ENCODE data around the gene NSF.

The NSF gene

DNA sequence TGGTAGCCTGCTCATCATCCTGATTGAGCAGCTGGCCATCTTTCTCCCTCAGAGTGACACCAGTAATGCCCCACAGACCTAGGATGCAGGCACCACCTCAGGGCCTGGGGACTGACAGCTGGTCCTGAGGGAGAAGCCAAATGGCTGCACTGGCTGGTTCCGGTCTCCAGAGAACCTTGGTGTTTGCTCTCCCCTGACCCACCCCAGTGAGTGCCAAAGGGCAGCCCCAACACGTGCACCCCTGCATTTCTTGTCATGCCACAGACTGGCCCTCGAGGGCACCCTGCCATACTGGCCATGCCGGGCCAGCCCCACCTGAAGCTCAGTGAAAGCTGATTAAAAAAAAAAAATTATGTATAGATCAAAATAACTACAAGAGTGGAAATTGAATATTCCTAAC is 127.5 kb downstream of the NSF start:
- no peak for DNase-seq
- CTCF ChIA-PET: no interaction called here
- no peaks in the 10 kb centered on the region for H3K27me3 ChIP-seq (replicated peaks in 2 of 5; ENCODE audit: control insufficient read depth in 4 of 5, insufficient read depth in 5 of 5, low read length in 4 of 5)
- POLR2A ChIA-PET: no interaction called here
- no peaks in the 10 kb centered on the region for H3K9me3 ChIP-seq (ENCODE audit: control extremely low read depth in 1 of 5, control insufficient read depth in 4 of 5, insufficient read depth in 2 of 5, low read depth in 1 of 5, low read length in 4 of 5)
- H3K36me3 ChIP-seq (ENCODE audit: control insufficient read depth in 4 of 4, insufficient read depth in 4 of 4, low read length in 3 of 4): peaks cover 10 to 24% (median 11%) of the 10 kb centered on the region in 4 experiments
- WGBS (ENCODE audit: insufficient coverage): 100% methylated on average over 1 of the region's 4 CpGs
- peaks cover 2 to 12% (median 8%) of the 10 kb centered on the region in 4 experiments for H3K4me1 ChIP-seq (ENCODE audit: control extremely low read depth in 1 of 4, control insufficient read depth in 4 of 4, insufficient read depth in 4 of 4, low read length in 3 of 4)
- H3K4me3 ChIP-seq (ENCODE audit: control insufficient read depth in 1 of 7, extremely low read depth in 1 of 7, insufficient read depth in 4 of 7, low read depth in 2 of 7, low read length in 6 of 7): no peak overlapping the region
- H3K27ac ChIP-seq (ENCODE audit: insufficient read depth in 1 of 2, low read depth in 1 of 2, low read length in 2 of 2, poor library complexity in 1 of 2, severe bottlenecking in 2 of 2): no peak overlapping the region

DNA sequence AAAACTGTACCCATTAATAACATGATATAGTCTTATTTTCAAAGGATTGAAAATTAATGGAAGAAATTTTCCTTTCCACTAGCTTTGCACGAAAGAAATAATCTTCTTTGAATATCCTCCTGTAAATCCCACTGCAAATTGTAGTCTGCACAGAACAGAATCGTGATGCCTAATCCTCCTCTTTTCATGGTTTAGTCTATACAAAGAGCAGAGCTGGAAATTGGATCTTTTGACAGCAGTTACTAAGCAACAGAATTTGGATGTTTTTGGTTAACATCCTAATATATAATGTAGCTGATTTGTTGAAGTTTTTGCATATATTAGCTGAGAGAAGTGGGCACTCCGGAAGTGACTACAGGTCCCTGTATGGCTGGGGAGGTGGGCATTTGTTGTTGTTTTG is 129.4 kb downstream of the NSF start:
- WGBS (ENCODE audit: insufficient coverage): 94% methylated on average over 2 of the region's 3 CpGs
- peaks cover 0 to 12% (median 4%) of the 10 kb centered on the region in 4 experiments for H3K4me1 ChIP-seq (ENCODE audit: control extremely low read depth in 1 of 4, control insufficient read depth in 4 of 4, insufficient read depth in 4 of 4, low read length in 3 of 4)
- H3K9me3 ChIP-seq (ENCODE audit: control extremely low read depth in 1 of 5, control insufficient read depth in 4 of 5, insufficient read depth in 2 of 5, low read depth in 1 of 5, low read length in 4 of 5): no peaks in the 10 kb centered on the region
- peaks cover 7 to 19% (median 12%) of the 10 kb centered on the region in 4 experiments for H3K36me3 ChIP-seq (ENCODE audit: control insufficient read depth in 4 of 4, insufficient read depth in 4 of 4, low read length in 3 of 4)
- no peaks in the 10 kb centered on the region for H3K27me3 ChIP-seq (replicated peaks in 2 of 5; ENCODE audit: control insufficient read depth in 4 of 5, insufficient read depth in 5 of 5, low read length in 4 of 5)
- no peak overlapping the region for H3K4me3 ChIP-seq (ENCODE audit: control insufficient read depth in 1 of 7, extremely low read depth in 1 of 7, insufficient read depth in 4 of 7, low read depth in 2 of 7, low read length in 6 of 7)
- no peak overlapping the region for H3K27ac ChIP-seq (ENCODE audit: insufficient read depth in 1 of 2, low read depth in 1 of 2, low read length in 2 of 2, poor library complexity in 1 of 2, severe bottlenecking in 2 of 2)
- POLR2A ChIA-PET: no interaction called here
- no peak for DNase-seq
- CTCF ChIA-PET: no interaction called here

DNA sequence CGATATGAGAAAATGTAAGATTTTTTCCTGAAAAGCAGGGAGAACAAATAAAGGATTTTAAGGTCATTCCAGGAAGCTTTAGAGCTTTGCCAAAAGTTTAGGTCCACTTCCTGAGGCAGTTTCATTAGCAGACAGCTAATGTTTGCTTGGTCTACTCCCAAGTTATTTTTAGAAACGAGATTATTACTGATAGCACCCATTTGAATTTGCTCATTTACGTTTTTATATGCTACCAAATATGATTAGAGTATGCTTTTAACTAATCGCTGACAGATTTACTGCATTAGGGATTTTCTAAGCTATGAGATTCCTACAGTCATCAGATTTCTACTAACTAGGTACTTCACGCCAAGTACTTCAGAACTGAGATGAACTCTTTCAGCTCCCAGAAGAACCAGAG is 129.9 kb downstream of the NSF start:
- POLR2A ChIA-PET: no interaction called here
- Histone ChIP-seq H3K36me3 (ENCODE audit: control insufficient read depth in 4 of 4, insufficient read depth in 4 of 4, low read length in 3 of 4) (peaks cover 7 to 16% (median 12%) of the 10 kb centered on the region in 4 experiments), H3K9me3 (ENCODE audit: control extremely low read depth in 1 of 5, control insufficient read depth in 4 of 5, insufficient read depth in 2 of 5, low read depth in 1 of 5, low read length in 4 of 5) (no peaks in the 10 kb centered on the region), H3K4me1 (ENCODE audit: control extremely low read depth in 1 of 4, control insufficient read depth in 4 of 4, insufficient read depth in 4 of 4, low read length in 3 of 4) (peaks cover 0 to 12% (median 4%) of the 10 kb centered on the region in 4 experiments), H3K27me3 (replicated peaks in 2 of 5; ENCODE audit: control insufficient read depth in 4 of 5, insufficient read depth in 5 of 5, low read length in 4 of 5) (no peaks in the 10 kb centered on the region), H3K4me3 (ENCODE audit: control insufficient read depth in 1 of 7, extremely low read depth in 1 of 7, insufficient read depth in 4 of 7, low read depth in 2 of 7, low read length in 6 of 7) (no peak overlapping the region), H3K27ac (ENCODE audit: insufficient read depth in 1 of 2, low read depth in 1 of 2, low read length in 2 of 2, poor library complexity in 1 of 2, severe bottlenecking in 2 of 2) (no peak overlapping the region)
- DNase-seq: no peak
- CTCF ChIA-PET: no interaction called here
- WGBS (ENCODE audit: insufficient coverage): 100% methylated on average over 2 of the region's 5 CpGs

DNA sequence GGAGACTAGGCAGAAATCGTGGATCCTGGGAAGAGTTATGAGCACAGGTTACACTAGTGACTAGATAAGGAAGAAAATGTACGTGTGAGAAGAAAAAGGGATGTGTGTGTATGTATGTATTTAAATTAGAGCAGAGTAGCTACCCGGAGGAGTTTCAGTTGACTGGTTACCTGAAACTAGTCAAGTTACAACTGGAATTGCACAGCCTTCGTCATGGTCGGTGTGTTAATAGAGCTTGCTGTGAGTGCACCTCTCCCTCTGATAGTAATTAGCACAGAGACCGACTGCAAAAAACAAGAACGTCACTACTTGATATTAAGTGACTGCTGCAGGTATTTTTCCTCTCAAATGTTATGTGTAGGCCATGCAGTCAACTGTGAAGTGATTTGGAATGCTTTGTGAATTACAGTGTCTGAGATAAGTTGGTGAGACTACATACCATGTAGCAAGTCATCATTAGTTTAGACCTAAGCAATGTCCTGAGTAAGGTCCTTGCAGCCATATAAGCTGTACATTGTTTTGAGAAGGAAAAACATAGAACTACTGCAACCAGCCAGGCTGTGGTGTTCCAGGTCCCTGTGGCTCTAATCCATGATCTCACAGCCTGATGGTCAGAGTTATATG is 132.3 kb downstream of the NSF start:
- Histone ChIP-seq H3K36me3 (ENCODE audit: control insufficient read depth in 4 of 4, insufficient read depth in 4 of 4, low read length in 3 of 4) (peaks cover 8 to 12% (median 9%) of the 10 kb centered on the region in 4 experiments), H3K4me3 (ENCODE audit: control insufficient read depth in 1 of 7, extremely low read depth in 1 of 7, insufficient read depth in 4 of 7, low read depth in 2 of 7, low read length in 6 of 7) (no peak overlapping the region), H3K27ac (ENCODE audit: insufficient read depth in 1 of 2, low read depth in 1 of 2, low read length in 2 of 2, poor library complexity in 1 of 2, severe bottlenecking in 2 of 2) (no peak overlapping the region), H3K9me3 (ENCODE audit: control extremely low read depth in 1 of 5, control insufficient read depth in 4 of 5, insufficient read depth in 2 of 5, low read depth in 1 of 5, low read length in 4 of 5) (no peaks in the 10 kb centered on the region), H3K27me3 (replicated peaks in 2 of 5; ENCODE audit: control insufficient read depth in 4 of 5, insufficient read depth in 5 of 5, low read length in 4 of 5) (no peaks in the 10 kb centered on the region), H3K4me1 (ENCODE audit: control extremely low read depth in 1 of 4, control insufficient read depth in 4 of 4, insufficient read depth in 4 of 4, low read length in 3 of 4) (peaks cover 0 to 12% (median 4%) of the 10 kb centered on the region in 4 experiments)
- 85% methylated on average over 5 of the region's 7 CpGs for whole genome bisulfite sequencing (ENCODE audit: insufficient coverage)
- POLR2A ChIA-PET: no interaction called here
- CTCF ChIA-PET: no interaction called here
- no peak for DNase-seq

DNA sequence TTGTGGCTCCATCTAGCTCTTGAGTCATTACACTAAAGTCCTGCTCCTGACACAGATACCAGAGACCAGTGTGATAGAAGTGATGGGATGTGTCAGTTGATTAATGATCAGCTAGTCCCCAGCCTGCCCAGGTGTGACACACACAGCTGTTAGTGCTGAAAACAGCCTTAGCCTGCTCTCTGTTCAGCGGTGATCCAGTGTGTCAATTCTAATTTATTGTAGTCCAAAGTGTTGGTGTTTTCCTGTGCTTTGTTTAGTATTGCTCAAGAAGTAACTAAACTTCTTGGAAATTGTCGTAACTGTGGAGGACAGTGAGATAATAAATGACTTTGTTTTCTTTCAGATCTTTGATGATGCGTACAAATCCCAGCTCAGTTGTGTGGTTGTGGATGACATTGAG is 135.7 kb downstream of the NSF start:
- CTCF ChIA-PET: interaction anchor here (1.0 kb wide), 1 partner anchor 56 kb away, joined by 3 read pairs; no protein-coding TSS in a partner anchor
- Histone ChIP-seq H3K4me1 (ENCODE audit: control extremely low read depth in 1 of 4, control insufficient read depth in 4 of 4, insufficient read depth in 4 of 4, low read length in 3 of 4) (peaks cover 0 to 1% (median 0%) of the 10 kb centered on the region in 4 experiments), H3K27ac (ENCODE audit: insufficient read depth in 1 of 2, low read depth in 1 of 2, low read length in 2 of 2, poor library complexity in 1 of 2, severe bottlenecking in 2 of 2) (no peak overlapping the region), H3K36me3 (ENCODE audit: control insufficient read depth in 4 of 4, insufficient read depth in 4 of 4, low read length in 3 of 4) (peaks cover 2 to 16% (median 10%) of the 10 kb centered on the region in 4 experiments), H3K4me3 (ENCODE audit: control insufficient read depth in 1 of 7, extremely low read depth in 1 of 7, insufficient read depth in 4 of 7, low read depth in 2 of 7, low read length in 6 of 7) (no peak overlapping the region), H3K27me3 (replicated peaks in 2 of 5; ENCODE audit: control insufficient read depth in 4 of 5, insufficient read depth in 5 of 5, low read length in 4 of 5) (no peaks in the 10 kb centered on the region), H3K9me3 (ENCODE audit: control extremely low read depth in 1 of 5, control insufficient read depth in 4 of 5, insufficient read depth in 2 of 5, low read depth in 1 of 5, low read length in 4 of 5) (no peaks in the 10 kb centered on the region)
- DNase-seq: no peak
- POLR2A ChIA-PET: no interaction called here
- 85% methylated on average over 2 of the region's 3 CpGs for WGBS (ENCODE audit: insufficient coverage)

DNA sequence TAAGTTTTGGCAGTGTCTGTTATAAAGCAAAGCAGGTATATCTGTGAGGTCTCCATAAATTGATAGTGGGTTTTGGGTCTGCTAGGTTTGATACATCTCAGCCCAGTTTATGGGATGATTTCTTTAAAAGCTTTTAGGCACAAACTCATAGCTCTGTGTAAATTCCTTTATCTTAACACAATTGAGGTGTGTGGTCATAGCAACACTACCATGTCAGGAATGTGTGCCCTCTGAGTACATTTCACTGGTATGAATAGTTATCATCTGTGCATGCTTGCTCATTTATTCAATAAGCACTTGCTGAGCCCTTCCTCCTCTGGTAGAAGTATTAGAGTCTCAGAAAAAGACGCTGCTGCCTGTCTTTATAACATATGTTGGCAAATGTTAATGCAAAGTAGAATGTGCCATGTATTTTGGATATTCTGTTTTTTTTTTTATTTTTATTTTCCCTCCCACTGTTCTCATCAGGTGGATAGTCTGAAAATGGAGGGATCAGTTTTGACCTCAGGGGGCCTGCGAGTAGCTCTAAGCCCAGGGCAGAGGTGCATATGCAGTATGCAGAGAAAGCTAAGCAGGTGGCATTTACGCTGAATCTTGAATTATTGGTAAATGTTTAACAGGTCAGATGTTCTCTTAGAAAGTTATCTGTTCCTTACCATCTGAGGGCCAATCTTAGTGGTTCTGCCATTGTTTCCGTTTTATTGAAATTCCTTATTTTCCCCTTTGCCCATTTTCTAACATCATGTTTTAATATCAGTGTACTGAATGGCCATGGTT is 137.3 kb downstream of the NSF start:
- H3K4me1 ChIP-seq (ENCODE audit: control extremely low read depth in 1 of 4, control insufficient read depth in 4 of 4, insufficient read depth in 4 of 4, low read length in 3 of 4): no peaks in the 10 kb centered on the region
- ChIA-PET POLR2A (interaction anchor here (1.0 kb wide), 1 partner anchor 8 kb away, joined by 3 read pairs; no protein-coding TSS in a partner anchor), CTCF (interaction anchor here (0.8 kb wide), 1 partner anchor 10 kb away, joined by 3 read pairs; no protein-coding TSS in a partner anchor)
- WGBS (ENCODE audit: insufficient coverage): 90% methylated on average over 2 of the region's 4 CpGs
- no peak overlapping the region for H3K4me3 ChIP-seq (ENCODE audit: control insufficient read depth in 1 of 7, extremely low read depth in 1 of 7, insufficient read depth in 4 of 7, low read depth in 2 of 7, low read length in 6 of 7)
- no peak overlapping the region for H3K27ac ChIP-seq (ENCODE audit: insufficient read depth in 1 of 2, low read depth in 1 of 2, low read length in 2 of 2, poor library complexity in 1 of 2, severe bottlenecking in 2 of 2)
- H3K36me3 ChIP-seq (ENCODE audit: control insufficient read depth in 4 of 4, insufficient read depth in 4 of 4, low read length in 3 of 4): peaks cover 1 to 14% (median 10%) of the 10 kb centered on the region in 4 experiments
- no peak for DNase-seq
- no peaks in the 10 kb centered on the region for H3K27me3 ChIP-seq (replicated peaks in 2 of 5; ENCODE audit: control insufficient read depth in 4 of 5, insufficient read depth in 5 of 5, low read length in 4 of 5)
- no peaks in the 10 kb centered on the region for H3K9me3 ChIP-seq (ENCODE audit: control extremely low read depth in 1 of 5, control insufficient read depth in 4 of 5, insufficient read depth in 2 of 5, low read depth in 1 of 5, low read length in 4 of 5)

DNA sequence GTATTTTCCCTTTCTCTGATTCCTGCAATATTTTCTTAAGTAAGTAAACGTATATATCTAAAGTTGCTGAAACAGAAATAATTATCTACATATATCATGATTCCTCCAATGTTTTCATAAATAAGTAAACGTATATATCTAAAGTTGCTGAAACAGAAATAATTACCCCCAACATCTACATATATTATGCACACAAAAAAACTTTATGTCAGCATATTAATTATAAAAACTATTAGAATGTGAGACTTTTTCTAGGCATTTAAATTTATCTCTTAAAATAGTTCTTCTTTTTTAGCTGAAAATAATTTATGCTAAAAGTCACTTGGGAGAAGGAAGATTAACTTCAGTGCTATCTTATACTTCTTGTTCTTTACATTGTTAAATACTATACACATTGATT is 139.6 kb downstream of the NSF start:
- no CpG with 5 or more reads among the region's 2 CpGs for WGBS (ENCODE audit: insufficient coverage)
- H3K9me3 ChIP-seq (ENCODE audit: control extremely low read depth in 1 of 5, control insufficient read depth in 4 of 5, insufficient read depth in 2 of 5, low read depth in 1 of 5, low read length in 4 of 5): no peaks in the 10 kb centered on the region
- no peaks in the 10 kb centered on the region for H3K4me1 ChIP-seq (ENCODE audit: control extremely low read depth in 1 of 4, control insufficient read depth in 4 of 4, insufficient read depth in 4 of 4, low read length in 3 of 4)
- no peaks in the 10 kb centered on the region for H3K27me3 ChIP-seq (replicated peaks in 2 of 5; ENCODE audit: control insufficient read depth in 4 of 5, insufficient read depth in 5 of 5, low read length in 4 of 5)
- POLR2A ChIA-PET: no interaction called here
- H3K36me3 ChIP-seq (ENCODE audit: control insufficient read depth in 4 of 4, insufficient read depth in 4 of 4, low read length in 3 of 4): peaks cover 4 to 16% (median 13%) of the 10 kb centered on the region in 4 experiments
- DNase-seq: no peak
- H3K27ac ChIP-seq (ENCODE audit: insufficient read depth in 1 of 2, low read depth in 1 of 2, low read length in 2 of 2, poor library complexity in 1 of 2, severe bottlenecking in 2 of 2): no peak overlapping the region
- no peak overlapping the region for H3K4me3 ChIP-seq (ENCODE audit: control insufficient read depth in 1 of 7, extremely low read depth in 1 of 7, insufficient read depth in 4 of 7, low read depth in 2 of 7, low read length in 6 of 7)
- CTCF ChIA-PET: no interaction called here

Data from common myeloid progenitor, CD34-positive (primary cell).